ENCODE data around the gene EVA1C.

DNA sequence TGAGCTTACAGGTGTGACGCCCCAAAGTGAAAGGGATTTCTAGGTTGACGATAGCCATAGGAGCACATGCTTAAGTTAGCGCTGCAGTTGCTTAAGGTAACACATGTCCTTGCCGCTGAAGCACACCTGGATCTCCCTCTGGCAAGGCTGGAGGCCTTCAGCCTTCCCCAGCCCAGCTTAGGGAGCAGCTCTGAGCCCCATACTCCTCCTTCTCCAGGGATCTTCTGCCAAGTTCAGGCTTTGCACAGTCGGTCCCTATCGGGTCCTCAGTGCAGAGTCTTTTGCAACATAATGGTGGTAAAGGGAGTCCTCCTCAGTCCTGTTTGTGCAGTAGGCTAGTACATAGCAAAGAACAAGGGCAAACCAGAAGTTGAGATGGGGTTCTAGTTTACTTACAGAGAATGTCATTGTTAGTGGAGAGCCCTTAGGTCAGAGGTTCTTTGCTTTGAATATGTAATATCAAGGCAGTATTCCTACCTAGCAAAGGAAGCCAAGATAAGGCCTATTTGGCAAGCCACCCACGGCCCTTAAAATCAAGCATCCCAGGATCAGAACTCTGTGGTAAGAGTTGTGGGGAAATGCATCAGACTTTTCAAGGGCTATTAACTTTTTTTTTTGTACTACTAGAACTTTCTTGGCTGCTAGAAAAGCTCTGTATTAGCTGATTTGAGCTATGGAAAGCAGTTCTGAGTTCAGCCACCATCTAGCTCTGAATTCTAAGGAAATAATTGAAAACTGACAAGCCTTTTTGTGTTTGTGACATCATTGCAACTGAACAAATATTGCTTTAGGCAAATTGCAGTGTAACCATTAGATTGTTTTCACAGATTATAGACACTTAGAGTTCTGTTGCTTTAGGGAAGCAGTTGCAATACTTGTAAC, 1.4 kb downstream of the EVA1C start:
- TF ChIP-seq, protein P1, sequence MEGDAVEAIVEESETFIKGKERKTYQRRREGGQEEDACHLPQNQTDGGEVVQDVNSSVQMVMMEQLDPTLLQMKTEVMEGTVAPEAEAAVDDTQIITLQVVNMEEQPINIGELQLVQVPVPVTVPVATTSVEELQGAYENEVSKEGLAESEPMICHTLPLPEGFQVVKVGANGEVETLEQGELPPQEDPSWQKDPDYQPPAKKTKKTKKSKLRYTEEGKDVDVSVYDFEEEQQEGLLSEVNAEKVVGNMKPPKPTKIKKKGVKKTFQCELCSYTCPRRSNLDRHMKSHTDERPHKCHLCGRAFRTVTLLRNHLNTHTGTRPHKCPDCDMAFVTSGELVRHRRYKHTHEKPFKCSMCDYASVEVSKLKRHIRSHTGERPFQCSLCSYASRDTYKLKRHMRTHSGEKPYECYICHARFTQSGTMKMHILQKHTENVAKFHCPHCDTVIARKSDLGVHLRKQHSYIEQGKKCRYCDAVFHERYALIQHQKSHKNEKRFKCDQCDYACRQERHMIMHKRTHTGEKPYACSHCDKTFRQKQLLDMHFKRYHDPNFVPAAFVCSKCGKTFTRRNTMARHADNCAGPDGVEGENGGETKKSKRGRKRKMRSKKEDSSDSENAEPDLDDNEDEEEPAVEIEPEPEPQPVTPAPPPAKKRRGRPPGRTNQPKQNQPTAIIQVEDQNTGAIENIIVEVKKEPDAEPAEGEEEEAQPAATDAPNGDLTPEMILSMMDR (optimal IDR thresholded peaks at IDR 0.05 in 1 of 3, IDR thresholded peaks at IDR 0.05 in 1 of 3, conservative IDR thresholded peaks at IDR 0.05 in 1 of 3; ENCODE audit: extremely low read depth in 1 of 3, insufficient read depth in 2 of 3, low read length in 3 of 3), result no peak
- no peak for TF ChIP-seq EZH2 (IDR thresholded peaks at IDR 0.05; ENCODE audit: low read length)

Measured in keratinocyte (primary cell).